T-helper 2 cell treated with Interferon-gamma antibody and Interleukin-4, amounts not matched to agents 5 μg/mL and 100 μg/mL, for 36 hours (primary cell): ENCODE measurements around the gene ODC1.

ENCODE experiments used
- DNase-seq: peaks from one replicate; pipeline ENCODE4 v3.0.0; 2021; ENCODE audit warnings: low spot score
- H3K27ac Mint-ChIP-seq: one replicate; pipeline ENCODE4 v1.8.0; 2021; ENCODE audit warnings: mild to moderate bottlenecking, mixed read lengths
- H3K27me3 Mint-ChIP-seq: one replicate; pipeline ENCODE4 v1.8.0; 2021; ENCODE audit warnings: low read depth, mixed read lengths
- H3K36me3 Mint-ChIP-seq: one replicate; pipeline ENCODE4 v1.8.0; 2021; ENCODE audit warnings: low read depth, mixed read lengths
- H3K4me1 Mint-ChIP-seq: one replicate; pipeline ENCODE4 v1.8.0; 2021; ENCODE audit warnings: low read depth, mixed read lengths
- H3K4me3 Mint-ChIP-seq: one replicate; pipeline ENCODE4 v1.8.0; 2022; ENCODE audit warnings: mild to moderate bottlenecking, moderate library complexity, mixed read lengths
- H3K9me3 Mint-ChIP-seq: one replicate; pipeline ENCODE4 v1.8.0; 2021; ENCODE audit warnings: mixed read lengths

ODC1 gene

DNA sequence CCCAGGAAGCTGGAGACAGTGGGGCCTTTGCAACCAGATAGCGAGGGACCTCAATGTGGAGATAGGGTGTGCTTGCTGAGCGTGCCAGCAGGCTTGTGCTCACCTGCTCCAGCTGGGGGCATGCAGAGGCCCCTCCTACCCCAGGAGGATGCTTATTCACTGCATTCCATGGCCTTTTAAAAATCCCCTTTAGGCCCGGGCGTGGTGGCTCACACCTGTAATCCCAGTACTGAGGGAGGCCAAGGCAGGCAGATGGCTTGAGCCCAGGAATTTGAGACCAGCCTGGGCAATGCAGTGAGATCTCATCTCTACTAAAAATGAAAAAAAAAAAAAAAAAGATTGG lies 54.5 kb downstream of the ODC1 start:
- peaks cover 6% of the 10 kb centered on the region for H3K4me1 Mint-ChIP-seq

DNA sequence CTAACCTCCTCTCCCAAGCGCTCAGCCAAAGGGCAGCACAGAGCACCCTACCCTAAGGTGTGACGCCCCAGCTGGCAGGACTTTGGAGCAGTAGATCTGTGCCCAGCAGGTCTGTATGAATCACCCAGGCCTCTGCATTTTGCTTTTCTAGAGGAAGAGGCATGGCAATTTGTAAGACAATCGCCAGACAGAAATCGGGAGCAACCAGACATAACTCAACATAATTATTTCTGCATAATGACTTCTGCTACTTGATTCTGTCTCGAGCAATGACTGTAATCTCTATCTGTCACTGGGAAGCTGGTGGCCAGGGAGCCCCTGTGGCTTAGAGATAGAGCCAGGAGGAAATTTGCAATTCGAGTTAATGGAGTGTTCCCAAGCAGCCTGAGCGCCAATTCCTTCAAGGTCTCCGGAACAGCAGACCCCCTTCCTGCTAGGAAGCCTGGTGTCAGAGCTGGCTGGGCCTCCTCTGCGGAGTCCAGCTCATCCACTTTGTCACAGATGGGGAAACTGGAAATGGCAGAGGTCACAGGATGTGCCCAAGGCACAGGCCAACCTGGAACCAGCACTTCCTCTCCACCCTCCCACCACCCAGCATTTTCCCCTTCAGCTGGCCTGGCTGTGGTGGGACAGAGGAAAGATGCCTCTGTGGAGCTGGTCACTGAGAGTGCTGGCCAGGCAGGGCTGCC lies 55.0 kb downstream of the ODC1 start:
- H3K36me3 Mint-ChIP-seq, result peaks cover 3% of the 10 kb centered on the region

More for the DNA sequence above, 54.5 kb downstream of the ODC1 start:
- H3K27me3 Mint-ChIP-seq, result no peaks in the 10 kb centered on the region
- no peaks in the 10 kb centered on the region for H3K9me3 Mint-ChIP-seq
- DNase-seq, result no peak
- no peak overlapping the region for H3K4me3 Mint-ChIP-seq
- peaks cover 6% of the 10 kb centered on the region for H3K36me3 Mint-ChIP-seq
- no peak overlapping the region for H3K27ac Mint-ChIP-seq

DNA sequence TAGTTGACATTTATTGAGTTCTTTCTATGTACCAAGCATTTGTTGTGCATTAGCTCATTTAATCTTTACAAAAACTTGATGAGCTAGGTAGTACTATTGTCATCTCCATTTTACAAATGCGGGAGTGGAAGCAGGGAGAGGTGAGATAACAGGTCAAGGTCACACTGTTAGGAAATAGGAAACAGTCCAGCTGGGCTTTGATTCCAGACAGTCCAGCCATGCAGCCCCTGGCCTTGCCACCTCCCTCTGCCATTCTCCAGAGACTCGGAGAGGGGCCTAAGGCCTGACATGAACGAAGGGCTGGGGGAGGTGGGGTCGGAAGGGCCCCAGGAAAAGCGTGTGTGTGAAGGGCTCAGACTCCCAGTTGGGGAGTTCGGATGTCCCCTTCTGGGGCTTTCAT lies 55.6 kb downstream of the ODC1 start:
- no peak overlapping the region for H3K27ac Mint-ChIP-seq
- H3K9me3 Mint-ChIP-seq, result no peaks in the 10 kb centered on the region
- H3K4me3 Mint-ChIP-seq, result no peak overlapping the region
- H3K36me3 Mint-ChIP-seq, result no peaks in the 10 kb centered on the region
- DNase-seq, result no peak
- peaks cover 8% of the 10 kb centered on the region for H3K4me1 Mint-ChIP-seq
- H3K27me3 Mint-ChIP-seq, result no peaks in the 10 kb centered on the region

More for the DNA sequence above, 55.0 kb downstream of the ODC1 start:
- no peak for DNase-seq
- no peaks in the 10 kb centered on the region for H3K27me3 Mint-ChIP-seq
- H3K9me3 Mint-ChIP-seq, result no peaks in the 10 kb centered on the region
- H3K4me3 Mint-ChIP-seq, result no peak overlapping the region
- H3K4me1 Mint-ChIP-seq, result peaks cover 7% of the 10 kb centered on the region
- H3K27ac Mint-ChIP-seq, result no peak overlapping the region

DNA sequence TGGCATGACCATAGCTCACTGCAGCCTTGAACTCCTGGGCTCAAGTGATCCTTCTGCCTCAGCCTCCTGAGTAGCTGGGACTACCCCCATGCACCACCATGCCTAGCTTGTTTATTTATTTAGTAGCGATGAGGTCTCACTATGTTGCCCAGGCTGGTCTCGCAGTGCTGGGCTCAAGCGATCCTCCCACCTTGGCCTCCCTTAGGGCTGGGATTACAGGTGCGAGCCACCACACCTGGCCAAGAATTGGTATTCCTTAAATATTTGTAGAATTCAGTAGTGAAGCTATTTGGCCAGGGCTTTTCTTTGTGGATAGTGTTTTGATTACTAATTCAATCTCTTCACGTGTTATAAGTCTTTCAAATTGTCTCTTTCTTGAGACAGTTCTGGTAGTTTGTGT lies 56.0 kb downstream of the ODC1 start:
- no peaks in the 10 kb centered on the region for H3K9me3 Mint-ChIP-seq
- no peak overlapping the region for H3K4me3 Mint-ChIP-seq
- H3K27ac Mint-ChIP-seq, result no peak overlapping the region
- peaks cover 9% of the 10 kb centered on the region for H3K4me1 Mint-ChIP-seq
- DNase-seq, result no peak
- H3K36me3 Mint-ChIP-seq, result no peaks in the 10 kb centered on the region
- H3K27me3 Mint-ChIP-seq, result no peaks in the 10 kb centered on the region

DNA sequence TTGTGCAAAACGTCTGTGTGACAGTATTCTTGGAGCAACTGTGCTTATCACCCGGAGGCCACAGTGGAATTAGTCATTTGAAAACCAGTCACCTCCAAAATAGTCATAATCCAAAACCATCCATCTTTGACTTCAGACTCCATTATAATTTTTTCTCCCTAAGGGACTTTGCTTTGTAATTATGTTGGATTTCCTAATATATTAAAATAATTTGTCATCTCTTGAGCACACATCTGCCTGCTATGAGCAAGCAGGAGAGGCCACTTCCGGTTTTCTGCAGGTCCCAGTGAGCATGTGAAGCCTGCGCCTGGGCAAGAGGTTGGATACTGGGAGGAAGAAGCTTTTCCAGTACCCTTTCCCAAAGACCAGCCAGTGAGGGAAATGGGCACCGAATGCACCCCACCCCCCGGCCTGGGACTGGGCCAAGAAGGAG lies 57.7 kb downstream of the ODC1 start:
- no peaks in the 10 kb centered on the region for H3K27me3 Mint-ChIP-seq
- no peak overlapping the region for H3K27ac Mint-ChIP-seq
- no peaks in the 10 kb centered on the region for H3K9me3 Mint-ChIP-seq
- no peak overlapping the region for H3K4me3 Mint-ChIP-seq
- H3K36me3 Mint-ChIP-seq, result no peaks in the 10 kb centered on the region
- H3K4me1 Mint-ChIP-seq, result peaks cover 14% of the 10 kb centered on the region
- DNase-seq, result no peak
